Erythroblast (primary cell): ENCODE measurements around the gene MIB2.

ENCODE experiments used
- GATA1 ChIP-seq: IDR thresholded peaks from 2 replicates; pipeline ENCODE4 v1.6.1; 2011; ENCODE audit warnings: low read depth, mild to moderate bottlenecking, control low read depth, low read length, moderate library complexity
- POLR2A ChIP-seq: IDR thresholded peaks from 2 replicates; pipeline ENCODE4 v1.6.1; 2011; ENCODE audit warnings: mild to moderate bottlenecking, low read length

DNA sequence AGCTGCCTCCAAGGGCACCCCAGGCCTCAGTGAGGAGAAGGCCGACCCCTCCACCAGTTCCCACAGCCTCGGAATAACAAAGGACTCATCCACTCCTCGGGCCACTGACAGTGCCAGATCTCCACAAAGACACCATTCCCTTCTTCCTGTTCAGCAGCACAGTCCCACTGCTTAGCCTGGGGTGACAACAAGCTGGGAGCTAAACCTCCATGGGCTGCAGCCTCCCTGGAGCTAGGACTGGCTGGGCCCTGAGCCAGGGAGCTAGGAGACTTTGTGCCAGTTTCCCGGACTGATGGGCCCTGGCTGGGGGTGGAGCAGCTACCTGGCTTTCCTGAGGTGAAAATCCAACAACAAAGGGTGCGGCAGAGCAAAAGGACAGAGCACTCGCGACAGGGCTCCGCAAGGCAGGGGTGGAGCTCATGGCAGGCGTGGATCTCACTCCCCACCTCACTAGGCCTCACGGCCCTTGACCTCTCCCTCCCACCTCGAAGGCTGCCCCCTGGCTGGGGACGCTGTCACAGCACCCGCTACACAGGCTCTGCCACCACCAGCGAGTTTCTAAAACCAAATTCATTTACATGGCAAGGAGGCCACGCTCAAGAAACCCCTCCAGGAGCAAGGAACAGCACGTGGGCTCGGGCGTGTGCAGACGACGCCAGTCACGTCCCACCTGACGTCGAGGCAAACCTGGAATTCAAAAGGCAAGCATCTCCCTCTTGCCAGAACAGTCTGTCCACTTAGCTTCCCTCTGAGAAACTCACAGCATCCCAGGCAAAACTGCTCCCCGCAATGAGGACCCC lies 63.5 kb downstream of the MIB2 start:
- TF ChIP-seq POLR2A (no peak), GATA1 (no peak)
